SK-N-SH treated with all-trans-retinoic acid at 6 μM for 48 hours (cell line): ENCODE data around the gene CRKL.

Experiments used
- ARNTL ChIP-seq: fragments of 450-650 bp; formaldehyde crosslinking; IDR thresholded peaks from 2 replicates; pipeline ENCODE4 v1.5.0; 2020; ENCODE audit warnings: low read depth, mild to moderate bottlenecking, moderate library complexity, borderline replicate concordance
- TF ChIP-seq, protein P1 (sequence below): fragments of 250-450 bp; sonication (Bioruptor Pico); IDR thresholded peaks from 2 replicates; pipeline ENCODE4 v1.5.1; 2020; ENCODE audit warnings: low read depth, mild to moderate bottlenecking, moderate library complexity

- TF ChIP-seq, protein P1, sequence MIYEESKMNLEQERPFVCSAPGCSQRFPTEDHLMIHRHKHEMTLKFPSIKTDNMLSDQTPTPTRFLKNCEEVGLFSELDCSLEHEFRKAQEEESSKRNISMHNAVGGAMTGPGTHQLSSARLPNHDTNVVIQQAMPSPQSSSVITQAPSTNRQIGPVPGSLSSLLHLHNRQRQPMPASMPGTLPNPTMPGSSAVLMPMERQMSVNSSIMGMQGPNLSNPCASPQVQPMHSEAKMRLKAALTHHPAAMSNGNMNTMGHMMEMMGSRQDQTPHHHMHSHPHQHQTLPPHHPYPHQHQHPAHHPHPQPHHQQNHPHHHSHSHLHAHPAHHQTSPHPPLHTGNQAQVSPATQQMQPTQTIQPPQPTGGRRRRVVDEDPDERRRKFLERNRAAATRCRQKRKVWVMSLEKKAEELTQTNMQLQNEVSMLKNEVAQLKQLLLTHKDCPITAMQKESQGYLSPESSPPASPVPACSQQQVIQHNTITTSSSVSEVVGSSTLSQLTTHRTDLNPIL (CRISPR knock-in tag) = no peak
- TF ChIP-seq ARNTL (CRISPR knock-in tag) = no peak
Measured at GRCh38 chr22:20882855-20883254, 34.4 kb upstream of the CRKL start.
